OCI-LY7 (cell line): Measurements from ENCODE around the gene LUC7L. TPM values are rescaled to one million over a fixed set of nuclear protein-coding genes. Genes with fewer than 3 reads are reported as not detected.

Experiments used
- BruUV-seq: library from RNA; stranded (reverse); fragments of 400-500 nt; replicated peaks from 2 replicates; lab custom pipeline; 2021; lab: Mats Ljungman, UMichigan
- CTCF ChIA-PET: fragments of 300-600 bp; sonication (Branson Sonifier 250); formaldehyde crosslinking; loops from one replicate; lab custom pipeline; 2022; ENCODE audit warnings: antibody characterized with exemption; ENCODE audit not compliant: unreplicated experiment; lab: Charles Lee
- POLR2A ChIA-PET: fragments of 300-600 bp; sonication (Branson Sonifier 250); formaldehyde crosslinking; loops from one replicate; lab custom pipeline; 2022; ENCODE audit warnings: antibody characterized with exemption; lab: Charles Lee
- DNase-seq: peaks from one replicate; pipeline ENCODE4 v3.0.0-alpha.2; 2015; ENCODE audit warnings: low spot score
- H2AFZ ChIP-seq: fragments of 200-600 bp; sonication (generic), shearing (Covaris generic); 2 replicates; pipeline ENCODE4 v1.6.1; 2014; ENCODE audit warnings: mild to moderate bottlenecking, antibody characterized with exemption, low read length, moderate library complexity
- H3K27ac ChIP-seq: fragments of 200-600 bp; sonication (generic); 2 replicates; pipeline ENCODE4 v1.5.1; 2014; ENCODE audit warnings: mixed run types, low read depth, mild to moderate bottlenecking, moderate library complexity, low read length, inconsistent platforms; ENCODE audit not compliant: poor library complexity, severe bottlenecking
- H3K36me3 ChIP-seq: fragments of 200-600 bp; sonication (generic); 2 replicates; pipeline ENCODE4 v1.6.1; 2014; ENCODE audit warnings: mild to moderate bottlenecking, antibody characterized with exemption, low read length, moderate library complexity, mixed read lengths; ENCODE audit not compliant: insufficient read depth
- H3K4me1 ChIP-seq: fragments of 200-600 bp; sonication (generic); 2 replicates; pipeline ENCODE4 v1.5.1; 2014; ENCODE audit warnings: mild to moderate bottlenecking, low read length; ENCODE audit not compliant: insufficient read depth, poor library complexity, severe bottlenecking
- H3K4me2 ChIP-seq: fragments of 200-600 bp; sonication (generic); 2 replicates; pipeline ENCODE4 v1.6.1; 2014; ENCODE audit warnings: mild to moderate bottlenecking, low read length
- H3K4me3 ChIP-seq: fragments of 200-600 bp; sonication (generic); 2 replicates; pipeline ENCODE4 v1.5.1; 2014; ENCODE audit warnings: mild to moderate bottlenecking, low read depth, low read length; ENCODE audit not compliant: poor library complexity, severe bottlenecking
- H3K79me2 ChIP-seq: fragments of 200-600 bp; sonication (generic); 2 replicates; pipeline ENCODE4 v1.6.1; 2016; ENCODE audit warnings: low read depth, mild to moderate bottlenecking, low read length, moderate library complexity, mixed read lengths; ENCODE audit not compliant: insufficient read depth
- H3K9me2 ChIP-seq: fragments of 200-600 bp; sonication (generic); 2 replicates; pipeline ENCODE4 v1.6.1; 2016; ENCODE audit warnings: mild to moderate bottlenecking, low read length, mixed read lengths; ENCODE audit not compliant: insufficient read depth
- H3K9me3 ChIP-seq: fragments of 200-600 bp; sonication (generic); 2 replicates; pipeline ENCODE4 v1.6.1; 2014; ENCODE audit warnings: mild to moderate bottlenecking, mixed run types, low read length, mixed read lengths
- H4K20me1 ChIP-seq: fragments of 200-600 bp; sonication (generic); 2 replicates; pipeline ENCODE4 v1.6.1; 2014; ENCODE audit warnings: mild to moderate bottlenecking, antibody characterized with exemption, low read length, moderate library complexity, mixed read lengths; ENCODE audit not compliant: insufficient read depth
- EZH2phosphoT487 ChIP-seq: fragments of 200-600 bp; sonication (generic); IDR thresholded peaks from 2 replicates; pipeline ENCODE4 v1.6.1; 2018; ENCODE audit warnings: low read depth, borderline replicate concordance, mild to moderate bottlenecking, mixed run types, antibody characterized with exemption, low read length, moderate library complexity, mixed read lengths
- intact Hi-C: fragments of 100-400 bp; cut with micrococcal nuclease; formaldehyde crosslinking; loops from one replicate; pipeline ENCODE4 v1.10.0; 2022; ENCODE audit not compliant: unreplicated experiment
- total RNA-seq, 2 experiments: library from RNA; depleted of rRNA in 1 of 2; stranded (reverse); fragments of >200 nt in 1 of 2; shearing (Covaris generic) in 1 of 2; gene quantifications; 2 replicates each; pipeline ENCODE4 v1.2.3, GENCODE V29; 2014 to 2022
- TF ChIP-seq, protein P1 (sequence below): fragments of 200-600 bp; sonication (generic); conservative IDR thresholded peaks from 2 replicates; pipeline ENCODE4 v1.5.1; 2014; ENCODE audit warnings: mild to moderate bottlenecking, antibody characterized with exemption, low read length, moderate library complexity, mixed read lengths

LUC7L gene
- total RNA-seq, 2 experiments from 2014 or later, result 81.4 to 90.5 TPM

DNA sequence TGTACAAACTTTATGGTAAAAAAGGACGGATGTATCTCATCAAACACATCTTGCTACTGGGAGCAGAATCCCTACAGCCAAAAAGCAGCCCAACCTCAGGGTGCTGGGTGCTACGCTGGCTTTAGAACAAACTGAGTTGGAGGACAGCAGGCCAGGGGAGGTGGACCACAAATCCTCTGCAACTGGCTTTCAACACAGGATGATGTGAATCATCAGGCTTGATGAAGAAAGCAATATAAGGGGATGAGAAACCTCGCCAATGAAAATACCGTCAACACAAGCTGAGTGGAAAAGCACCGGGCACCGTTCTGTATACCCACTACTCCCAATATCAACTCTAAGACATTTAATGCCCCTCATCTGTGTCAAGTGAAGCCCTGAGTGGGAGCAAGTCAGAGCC is 34.7 kb downstream of the LUC7L start:
- no TSS peak for BruUV-seq
- H4K20me1 ChIP-seq, result no peaks in the 10 kb centered on the region
- no peak overlapping the region for H3K27ac ChIP-seq
- intact Hi-C loops, result no loop called here
- ChIA-PET POLR2A (interaction anchor here (0.6 kb wide), 1 partner anchor 9 kb away, joined by 3 read pairs; no protein-coding TSS in a partner anchor), CTCF (no interaction called here)
- peaks cover 99% of the 10 kb centered on the region for H3K36me3 ChIP-seq
- H3K9me2 ChIP-seq, result no peaks in the 10 kb centered on the region
- H2AFZ ChIP-seq, result no peak overlapping the region
- no peak overlapping the region for H3K4me3 ChIP-seq
- H3K4me1 ChIP-seq, result no peaks in the 10 kb centered on the region
- TF ChIP-seq, protein P1, sequence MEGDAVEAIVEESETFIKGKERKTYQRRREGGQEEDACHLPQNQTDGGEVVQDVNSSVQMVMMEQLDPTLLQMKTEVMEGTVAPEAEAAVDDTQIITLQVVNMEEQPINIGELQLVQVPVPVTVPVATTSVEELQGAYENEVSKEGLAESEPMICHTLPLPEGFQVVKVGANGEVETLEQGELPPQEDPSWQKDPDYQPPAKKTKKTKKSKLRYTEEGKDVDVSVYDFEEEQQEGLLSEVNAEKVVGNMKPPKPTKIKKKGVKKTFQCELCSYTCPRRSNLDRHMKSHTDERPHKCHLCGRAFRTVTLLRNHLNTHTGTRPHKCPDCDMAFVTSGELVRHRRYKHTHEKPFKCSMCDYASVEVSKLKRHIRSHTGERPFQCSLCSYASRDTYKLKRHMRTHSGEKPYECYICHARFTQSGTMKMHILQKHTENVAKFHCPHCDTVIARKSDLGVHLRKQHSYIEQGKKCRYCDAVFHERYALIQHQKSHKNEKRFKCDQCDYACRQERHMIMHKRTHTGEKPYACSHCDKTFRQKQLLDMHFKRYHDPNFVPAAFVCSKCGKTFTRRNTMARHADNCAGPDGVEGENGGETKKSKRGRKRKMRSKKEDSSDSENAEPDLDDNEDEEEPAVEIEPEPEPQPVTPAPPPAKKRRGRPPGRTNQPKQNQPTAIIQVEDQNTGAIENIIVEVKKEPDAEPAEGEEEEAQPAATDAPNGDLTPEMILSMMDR, result no peak
- TF ChIP-seq EZH2phosphoT487, result no peak
- H3K4me2 ChIP-seq, result no peak overlapping the region
- H3K9me3 ChIP-seq, result no peaks in the 10 kb centered on the region
- DNase-seq, result no peak
- H3K79me2 ChIP-seq, result no peaks in the 10 kb centered on the region

- Histone ChIP-seq H3K4me2 (no peak overlapping the region), H2AFZ (no peak overlapping the region), H3K4me3 (no peak overlapping the region), H4K20me1 (no peaks in the 10 kb centered on the region), H3K9me3 (no peaks in the 10 kb centered on the region), H3K27ac (no peak overlapping the region), H3K9me2 (no peaks in the 10 kb centered on the region), H3K79me2 (no peaks in the 10 kb centered on the region), H3K36me3 (peaks cover 99% of the 10 kb centered on the region), H3K4me1 (no peaks in the 10 kb centered on the region)
- ChIA-PET POLR2A (no interaction called here), CTCF (no interaction called here)
- intact Hi-C loops, result no loop called here
- no peak for DNase-seq
- TF ChIP-seq EZH2phosphoT487, result no peak
- TF ChIP-seq, protein P1, result no peak
- no TSS peak for BruUV-seq
Measured at GRCh38 chr16:193441-193840, 35.8 kb downstream of the LUC7L start.

DNA sequence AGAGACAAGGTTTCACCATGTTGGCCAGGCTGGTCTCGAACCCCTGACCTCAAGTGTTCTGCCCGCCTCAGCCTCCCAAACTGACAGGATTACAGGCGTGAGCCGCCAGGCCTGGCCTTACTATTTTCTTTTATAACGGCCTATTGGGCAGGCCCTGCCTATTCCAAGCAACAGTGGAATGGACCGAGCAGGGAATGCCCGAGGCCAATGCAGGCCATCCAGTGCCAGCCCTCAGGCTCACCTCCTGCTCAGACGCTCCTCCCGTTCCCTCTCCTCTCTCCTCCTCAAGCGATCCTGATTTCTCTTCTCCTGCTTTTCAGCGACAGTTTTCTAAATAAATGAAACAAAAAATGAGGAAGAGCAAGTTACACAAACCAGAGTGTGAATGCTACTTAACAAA is 36.6 kb downstream of the LUC7L start:
- Histone ChIP-seq H3K9me3 (no peaks in the 10 kb centered on the region), H3K36me3 (peaks cover 100% of the 10 kb centered on the region), H4K20me1 (no peaks in the 10 kb centered on the region), H3K4me2 (no peak overlapping the region), H3K27ac (no peak overlapping the region), H3K9me2 (no peaks in the 10 kb centered on the region), H3K4me3 (no peak overlapping the region), H2AFZ (no peak overlapping the region), H3K79me2 (no peaks in the 10 kb centered on the region), H3K4me1 (no peaks in the 10 kb centered on the region)
- no TSS peak for BruUV-seq
- no peak for TF ChIP-seq EZH2phosphoT487
- TF ChIP-seq, protein P1, result no peak
- POLR2A ChIA-PET, result interaction anchor here (0.7 kb wide), 1 partner anchor 178 kb away, joined by 3 read pairs; the partner anchor contains the start of gene MRPL28
- CTCF ChIA-PET, result no interaction called here
- intact Hi-C loops, result no loop called here
- no peak for DNase-seq
